ENCODE results near the gene TNFRSF19. TPM values are rescaled to one million over a fixed set of nuclear protein-coding genes. Genes with fewer than 3 reads are reported as not detected.

Gene TNFRSF19
- total RNA-seq, 2 experiments from 2014 or later, result not detected

DNA sequence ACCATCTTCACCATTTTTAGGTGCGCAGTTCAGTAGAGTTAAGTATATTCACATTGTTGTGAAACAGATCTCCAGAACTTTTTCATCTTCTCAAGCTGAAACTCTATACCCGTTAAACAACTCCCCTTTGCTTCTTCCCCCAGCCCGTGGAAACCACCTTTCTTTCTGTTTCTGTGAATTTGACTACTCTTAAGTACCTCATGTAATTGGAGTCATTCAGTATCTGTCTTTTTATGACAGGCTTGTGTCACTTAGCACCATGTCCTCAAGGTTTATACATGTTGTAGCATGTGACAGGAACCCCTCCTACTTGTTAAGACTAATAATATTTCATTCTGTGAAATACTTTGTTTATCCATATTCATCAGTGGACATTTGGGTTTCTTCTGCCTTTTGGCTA is 52.8 kb downstream of the TNFRSF19 start:
- Histone ChIP-seq H3K36me3 (ENCODE audit: insufficient read depth, low read length) (no peaks in the 10 kb centered on the region), H3K4me3 (ENCODE audit: low read depth, low read length, poor library complexity, severe bottlenecking) (no peak overlapping the region), H3K9me2 (ENCODE audit: insufficient read depth, low read length) (no peaks in the 10 kb centered on the region), H4K20me1 (ENCODE audit: insufficient read depth, low read length) (no peaks in the 10 kb centered on the region), H3K79me2 (ENCODE audit: insufficient read depth, low read depth, low read length) (no peaks in the 10 kb centered on the region), H3K9me3 (ENCODE audit: low read length) (no peaks in the 10 kb centered on the region), H3K4me1 (ENCODE audit: insufficient read depth, low read length, poor library complexity, severe bottlenecking) (no peaks in the 10 kb centered on the region), H2AFZ (ENCODE audit: low read length) (no peak overlapping the region), H3K4me2 (ENCODE audit: low read length) (no peak overlapping the region), H3K27ac (ENCODE audit: low read depth, low read length, poor library complexity, severe bottlenecking) (no peak overlapping the region)
- ChIA-PET CTCF (ENCODE audit: unreplicated experiment) (no interaction called here), POLR2A (no interaction called here)
- TF ChIP-seq, protein P1, sequence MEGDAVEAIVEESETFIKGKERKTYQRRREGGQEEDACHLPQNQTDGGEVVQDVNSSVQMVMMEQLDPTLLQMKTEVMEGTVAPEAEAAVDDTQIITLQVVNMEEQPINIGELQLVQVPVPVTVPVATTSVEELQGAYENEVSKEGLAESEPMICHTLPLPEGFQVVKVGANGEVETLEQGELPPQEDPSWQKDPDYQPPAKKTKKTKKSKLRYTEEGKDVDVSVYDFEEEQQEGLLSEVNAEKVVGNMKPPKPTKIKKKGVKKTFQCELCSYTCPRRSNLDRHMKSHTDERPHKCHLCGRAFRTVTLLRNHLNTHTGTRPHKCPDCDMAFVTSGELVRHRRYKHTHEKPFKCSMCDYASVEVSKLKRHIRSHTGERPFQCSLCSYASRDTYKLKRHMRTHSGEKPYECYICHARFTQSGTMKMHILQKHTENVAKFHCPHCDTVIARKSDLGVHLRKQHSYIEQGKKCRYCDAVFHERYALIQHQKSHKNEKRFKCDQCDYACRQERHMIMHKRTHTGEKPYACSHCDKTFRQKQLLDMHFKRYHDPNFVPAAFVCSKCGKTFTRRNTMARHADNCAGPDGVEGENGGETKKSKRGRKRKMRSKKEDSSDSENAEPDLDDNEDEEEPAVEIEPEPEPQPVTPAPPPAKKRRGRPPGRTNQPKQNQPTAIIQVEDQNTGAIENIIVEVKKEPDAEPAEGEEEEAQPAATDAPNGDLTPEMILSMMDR (conservative IDR thresholded peaks at IDR 0.05; ENCODE audit: low read length), result no peak
- TF ChIP-seq EZH2phosphoT487 (IDR thresholded peaks at IDR 0.05; ENCODE audit: borderline replicate concordance, low read depth, low read length), result no peak
- no peak for DNase-seq (ENCODE audit: low spot score)
- no TSS peak for BruUV-seq (replicated peaks)
- intact Hi-C loops (cut with micrococcal nuclease; ENCODE audit: unreplicated experiment), result no loop called here

DNA sequence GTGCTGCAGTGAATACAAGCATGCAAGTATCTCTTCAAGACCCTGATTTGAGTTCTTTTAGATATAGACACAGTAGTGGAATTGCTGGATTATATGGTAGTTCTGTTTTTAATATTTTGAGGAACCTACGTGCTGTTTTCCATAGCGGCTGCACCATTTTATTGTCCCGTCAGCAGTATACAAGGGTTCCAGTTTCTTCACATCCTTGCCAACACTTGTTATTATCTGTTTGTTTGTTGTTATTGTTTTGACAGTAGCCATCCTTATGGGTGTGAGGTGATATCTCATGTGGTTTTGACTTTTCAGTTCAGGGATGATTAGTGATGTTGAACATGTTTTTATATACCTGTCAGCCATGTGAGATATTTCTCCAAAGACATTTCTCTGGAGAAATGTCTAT is 53.2 kb downstream of the TNFRSF19 start:
- Histone ChIP-seq H2AFZ (ENCODE audit: low read length) (no peak overlapping the region), H3K4me3 (ENCODE audit: low read depth, low read length, poor library complexity, severe bottlenecking) (no peak overlapping the region), H3K4me2 (ENCODE audit: low read length) (no peak overlapping the region), H4K20me1 (ENCODE audit: insufficient read depth, low read length) (no peaks in the 10 kb centered on the region), H3K36me3 (ENCODE audit: insufficient read depth, low read length) (no peaks in the 10 kb centered on the region), H3K4me1 (ENCODE audit: insufficient read depth, low read length, poor library complexity, severe bottlenecking) (no peaks in the 10 kb centered on the region), H3K9me3 (ENCODE audit: low read length) (no peaks in the 10 kb centered on the region), H3K79me2 (ENCODE audit: insufficient read depth, low read depth, low read length) (no peaks in the 10 kb centered on the region), H3K27ac (ENCODE audit: low read depth, low read length, poor library complexity, severe bottlenecking) (no peak overlapping the region), H3K9me2 (ENCODE audit: insufficient read depth, low read length) (no peaks in the 10 kb centered on the region)
- TF ChIP-seq, protein P1 (conservative IDR thresholded peaks at IDR 0.05; ENCODE audit: low read length), result no peak
- TF ChIP-seq EZH2phosphoT487 (IDR thresholded peaks at IDR 0.05; ENCODE audit: borderline replicate concordance, low read depth, low read length), result no peak
- no peak for DNase-seq (ENCODE audit: low spot score)
- POLR2A ChIA-PET, result no interaction called here
- intact Hi-C loops (cut with micrococcal nuclease; ENCODE audit: unreplicated experiment), result no loop called here
- CTCF ChIA-PET (ENCODE audit: unreplicated experiment), result no interaction called here
- no TSS peak for BruUV-seq (replicated peaks)

DNA sequence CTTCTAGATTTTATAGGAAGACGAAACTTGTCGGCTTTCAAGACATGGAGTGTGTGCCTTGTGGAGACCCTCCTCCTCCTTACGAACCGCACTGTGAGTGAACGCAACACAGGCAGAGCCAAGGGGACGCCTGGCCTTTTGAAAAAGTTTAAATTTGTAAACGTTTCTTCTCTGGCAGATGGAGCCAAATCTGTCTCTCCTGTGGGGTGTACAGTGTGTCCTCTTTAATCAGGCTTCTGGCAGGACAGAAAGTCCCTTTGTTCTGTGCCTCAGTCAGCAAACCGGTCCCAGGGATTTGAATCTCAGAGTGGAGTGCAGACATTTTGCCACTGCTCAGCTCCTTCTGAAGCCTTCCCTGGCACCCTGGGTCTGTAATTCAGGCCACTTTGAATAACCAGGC is 56.5 kb downstream of the TNFRSF19 start:
- DNase-seq (ENCODE audit: low spot score), result no peak
- POLR2A ChIA-PET, result no interaction called here
- Histone ChIP-seq H3K36me3 (ENCODE audit: insufficient read depth, low read length) (no peaks in the 10 kb centered on the region), H3K4me1 (ENCODE audit: insufficient read depth, low read length, poor library complexity, severe bottlenecking) (no peaks in the 10 kb centered on the region), H3K79me2 (ENCODE audit: insufficient read depth, low read depth, low read length) (no peaks in the 10 kb centered on the region), H3K9me2 (ENCODE audit: insufficient read depth, low read length) (no peaks in the 10 kb centered on the region), H3K4me2 (ENCODE audit: low read length) (no peak overlapping the region), H3K27ac (ENCODE audit: low read depth, low read length, poor library complexity, severe bottlenecking) (no peak overlapping the region), H4K20me1 (ENCODE audit: insufficient read depth, low read length) (no peaks in the 10 kb centered on the region), H2AFZ (ENCODE audit: low read length) (no peak overlapping the region), H3K9me3 (ENCODE audit: low read length) (no peaks in the 10 kb centered on the region), H3K4me3 (ENCODE audit: low read depth, low read length, poor library complexity, severe bottlenecking) (no peak overlapping the region)
- CTCF ChIA-PET (ENCODE audit: unreplicated experiment), result no interaction called here
- no TSS peak for BruUV-seq (replicated peaks)
- TF ChIP-seq EZH2phosphoT487 (IDR thresholded peaks at IDR 0.05; ENCODE audit: borderline replicate concordance, low read depth, low read length), result no peak
- TF ChIP-seq, protein P1 (conservative IDR thresholded peaks at IDR 0.05; ENCODE audit: low read length), result no peak
- intact Hi-C loops (cut with micrococcal nuclease; ENCODE audit: unreplicated experiment), result no loop called here

Data from OCI-LY7 (cell line).